Measurements from ENCODE around the gene TRMT11. TPM values are rescaled to one million over a fixed set of nuclear protein-coding genes. Genes with fewer than 3 reads are reported as not detected.
A peak's percentile ranks its signal among the peaks of the same experiment; 100 is the strongest.

The TRMT11 gene
- total and polyA plus RNA-seq, 9 of the 15 experiments (the other 6 are each of a cell fraction or from before 2014, with no cell fraction given), result 38.8 to 88.0 (median 59.8) TPM

DNA sequence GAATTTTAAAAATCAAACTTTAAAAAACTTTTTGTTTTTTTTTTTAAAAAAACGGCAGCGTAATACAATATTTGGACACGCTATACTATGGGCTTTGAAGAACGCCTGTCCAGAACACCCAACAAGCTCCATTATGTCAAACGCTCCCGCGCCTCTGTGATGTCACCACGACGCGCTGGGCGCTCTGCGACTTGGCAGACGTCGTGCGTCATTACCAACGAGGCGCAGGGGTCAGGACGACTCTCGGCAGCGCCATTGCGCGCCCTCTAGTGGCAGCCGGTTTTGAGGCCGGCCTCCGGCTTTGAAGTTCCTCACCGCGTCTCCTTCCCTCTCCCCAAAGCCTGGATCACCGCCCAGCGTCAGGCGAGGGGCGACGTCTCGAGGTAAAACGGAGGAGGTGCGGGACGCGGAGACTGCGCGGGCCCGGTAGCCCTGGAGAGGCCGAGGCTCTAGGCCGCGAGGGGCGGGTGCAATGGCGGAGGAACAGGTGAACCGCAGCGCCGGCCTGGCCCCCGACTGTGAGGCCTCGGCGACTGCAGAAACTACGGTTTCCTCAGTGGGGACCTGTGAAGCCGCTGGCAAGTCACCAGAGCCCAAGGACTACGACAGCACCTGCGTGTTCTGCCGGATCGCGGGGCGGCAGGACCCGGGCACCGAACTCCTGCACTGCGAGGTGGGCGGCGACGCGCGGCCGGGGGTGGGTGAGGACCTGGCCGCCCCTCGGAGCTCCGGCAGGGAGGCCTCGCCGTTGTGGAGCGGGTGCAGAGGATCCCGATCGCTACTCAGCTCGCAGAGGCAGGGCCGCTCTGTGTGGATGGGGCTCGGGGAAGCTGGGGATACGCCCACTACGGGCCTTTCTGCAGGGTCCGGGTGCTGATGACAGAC lies 29.6 kb upstream of the TRMT11 start, which contains the start of gene HINT3 (continued):
- TF ChIP-seq, protein P1, sequence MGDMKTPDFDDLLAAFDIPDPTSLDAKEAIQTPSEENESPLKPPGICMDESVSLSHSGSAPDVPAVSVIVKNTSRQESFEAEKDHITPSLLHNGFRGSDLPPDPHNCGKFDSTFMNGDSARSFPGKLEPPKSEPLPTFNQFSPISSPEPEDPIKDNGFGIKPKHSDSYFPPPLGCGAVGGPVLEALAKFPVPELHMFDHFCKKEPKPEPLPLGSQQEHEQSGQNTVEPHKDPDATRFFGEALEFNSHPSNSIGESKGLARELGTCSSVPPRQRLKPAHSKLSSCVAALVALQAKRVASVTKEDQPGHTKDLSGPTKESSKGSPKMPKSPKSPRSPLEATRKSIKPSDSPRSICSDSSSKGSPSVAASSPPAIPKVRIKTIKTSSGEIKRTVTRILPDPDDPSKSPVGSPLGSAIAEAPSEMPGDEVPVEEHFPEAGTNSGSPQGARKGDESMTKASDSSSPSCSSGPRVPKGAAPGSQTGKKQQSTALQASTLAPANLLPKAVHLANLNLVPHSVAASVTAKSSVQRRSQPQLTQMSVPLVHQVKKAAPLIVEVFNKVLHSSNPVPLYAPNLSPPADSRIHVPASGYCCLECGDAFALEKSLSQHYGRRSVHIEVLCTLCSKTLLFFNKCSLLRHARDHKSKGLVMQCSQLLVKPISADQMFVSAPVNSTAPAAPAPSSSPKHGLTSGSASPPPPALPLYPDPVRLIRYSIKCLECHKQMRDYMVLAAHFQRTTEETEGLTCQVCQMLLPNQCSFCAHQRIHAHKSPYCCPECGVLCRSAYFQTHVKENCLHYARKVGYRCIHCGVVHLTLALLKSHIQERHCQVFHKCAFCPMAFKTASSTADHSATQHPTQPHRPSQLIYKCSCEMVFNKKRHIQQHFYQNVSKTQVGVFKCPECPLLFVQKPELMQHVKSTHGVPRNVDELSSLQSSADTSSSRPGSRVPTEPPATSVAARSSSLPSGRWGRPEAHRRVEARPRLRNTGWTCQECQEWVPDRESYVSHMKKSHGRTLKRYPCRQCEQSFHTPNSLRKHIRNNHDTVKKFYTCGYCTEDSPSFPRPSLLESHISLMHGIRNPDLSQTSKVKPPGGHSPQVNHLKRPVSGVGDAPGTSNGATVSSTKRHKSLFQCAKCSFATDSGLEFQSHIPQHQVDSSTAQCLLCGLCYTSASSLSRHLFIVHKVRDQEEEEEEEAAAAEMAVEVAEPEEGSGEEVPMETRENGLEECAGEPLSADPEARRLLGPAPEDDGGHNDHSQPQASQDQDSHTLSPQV (IDR thresholded peaks at IDR 0.05), result peak; percentile 91
- TF ChIP-seq, protein P2, sequence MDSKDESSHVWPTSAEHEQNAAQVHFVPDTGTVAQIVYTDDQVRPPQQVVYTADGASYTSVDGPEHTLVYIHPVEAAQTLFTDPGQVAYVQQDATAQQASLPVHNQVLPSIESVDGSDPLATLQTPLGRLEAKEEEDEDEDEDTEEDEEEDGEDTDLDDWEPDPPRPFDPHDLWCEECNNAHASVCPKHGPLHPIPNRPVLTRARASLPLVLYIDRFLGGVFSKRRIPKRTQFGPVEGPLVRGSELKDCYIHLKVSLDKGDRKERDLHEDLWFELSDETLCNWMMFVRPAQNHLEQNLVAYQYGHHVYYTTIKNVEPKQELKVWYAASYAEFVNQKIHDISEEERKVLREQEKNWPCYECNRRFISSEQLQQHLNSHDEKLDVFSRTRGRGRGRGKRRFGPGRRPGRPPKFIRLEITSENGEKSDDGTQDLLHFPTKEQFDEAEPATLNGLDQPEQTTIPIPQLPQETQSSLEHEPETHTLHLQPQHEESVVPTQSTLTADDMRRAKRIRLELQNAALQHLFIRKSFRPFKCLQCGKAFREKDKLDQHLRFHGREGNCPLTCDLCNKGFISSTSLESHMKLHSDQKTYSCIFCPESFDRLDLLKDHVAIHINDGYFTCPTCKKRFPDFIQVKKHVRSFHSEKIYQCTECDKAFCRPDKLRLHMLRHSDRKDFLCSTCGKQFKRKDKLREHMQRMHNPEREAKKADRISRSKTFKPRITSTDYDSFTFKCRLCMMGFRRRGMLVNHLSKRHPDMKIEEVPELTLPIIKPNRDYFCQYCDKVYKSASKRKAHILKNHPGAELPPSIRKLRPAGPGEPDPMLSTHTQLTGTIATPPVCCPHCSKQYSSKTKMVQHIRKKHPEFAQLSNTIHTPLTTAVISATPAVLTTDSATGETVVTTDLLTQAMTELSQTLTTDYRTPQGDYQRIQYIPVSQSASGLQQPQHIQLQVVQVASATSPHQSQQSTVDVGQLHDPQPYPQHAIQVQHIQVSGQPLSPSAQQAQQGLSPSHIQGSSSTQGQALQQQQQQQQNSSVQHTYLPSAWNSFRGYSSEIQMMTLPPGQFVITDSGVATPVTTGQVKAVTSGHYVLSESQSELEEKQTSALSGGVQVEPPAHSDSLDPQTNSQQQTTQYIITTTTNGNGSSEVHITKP (IDR thresholded peaks at IDR 0.05; ENCODE audit: partially characterized antibody), result peak; percentile 27
- no peak for TF ChIP-seq HNRNPK (IDR thresholded peaks at IDR 0.05; ENCODE audit: low read depth, low read length, poor library complexity, severe bottlenecking)
- TF ChIP-seq, protein P3, sequence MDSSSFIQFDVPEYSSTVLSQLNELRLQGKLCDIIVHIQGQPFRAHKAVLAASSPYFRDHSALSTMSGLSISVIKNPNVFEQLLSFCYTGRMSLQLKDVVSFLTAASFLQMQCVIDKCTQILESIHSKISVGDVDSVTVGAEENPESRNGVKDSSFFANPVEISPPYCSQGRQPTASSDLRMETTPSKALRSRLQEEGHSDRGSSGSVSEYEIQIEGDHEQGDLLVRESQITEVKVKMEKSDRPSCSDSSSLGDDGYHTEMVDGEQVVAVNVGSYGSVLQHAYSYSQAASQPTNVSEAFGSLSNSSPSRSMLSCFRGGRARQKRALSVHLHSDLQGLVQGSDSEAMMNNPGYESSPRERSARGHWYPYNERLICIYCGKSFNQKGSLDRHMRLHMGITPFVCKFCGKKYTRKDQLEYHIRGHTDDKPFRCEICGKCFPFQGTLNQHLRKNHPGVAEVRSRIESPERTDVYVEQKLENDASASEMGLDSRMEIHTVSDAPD (CRISPR knock-in tag; IDR thresholded peaks at IDR 0.05), result no peak
- TF ChIP-seq, protein P4, sequence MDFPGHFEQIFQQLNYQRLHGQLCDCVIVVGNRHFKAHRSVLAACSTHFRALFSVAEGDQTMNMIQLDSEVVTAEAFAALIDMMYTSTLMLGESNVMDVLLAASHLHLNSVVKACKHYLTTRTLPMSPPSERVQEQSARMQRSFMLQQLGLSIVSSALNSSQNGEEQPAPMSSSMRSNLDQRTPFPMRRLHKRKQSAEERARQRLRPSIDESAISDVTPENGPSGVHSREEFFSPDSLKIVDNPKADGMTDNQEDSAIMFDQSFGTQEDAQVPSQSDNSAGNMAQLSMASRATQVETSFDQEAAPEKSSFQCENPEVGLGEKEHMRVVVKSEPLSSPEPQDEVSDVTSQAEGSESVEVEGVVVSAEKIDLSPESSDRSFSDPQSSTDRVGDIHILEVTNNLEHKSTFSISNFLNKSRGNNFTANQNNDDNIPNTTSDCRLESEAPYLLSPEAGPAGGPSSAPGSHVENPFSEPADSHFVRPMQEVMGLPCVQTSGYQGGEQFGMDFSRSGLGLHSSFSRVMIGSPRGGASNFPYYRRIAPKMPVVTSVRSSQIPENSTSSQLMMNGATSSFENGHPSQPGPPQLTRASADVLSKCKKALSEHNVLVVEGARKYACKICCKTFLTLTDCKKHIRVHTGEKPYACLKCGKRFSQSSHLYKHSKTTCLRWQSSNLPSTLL (IDR thresholded peaks at IDR 0.05), result no peak
- no peak for TF ChIP-seq PURB (CRISPR knock-in tag; IDR thresholded peaks at IDR 0.05; ENCODE audit: low read depth)
- TF ChIP-seq, protein P5, sequence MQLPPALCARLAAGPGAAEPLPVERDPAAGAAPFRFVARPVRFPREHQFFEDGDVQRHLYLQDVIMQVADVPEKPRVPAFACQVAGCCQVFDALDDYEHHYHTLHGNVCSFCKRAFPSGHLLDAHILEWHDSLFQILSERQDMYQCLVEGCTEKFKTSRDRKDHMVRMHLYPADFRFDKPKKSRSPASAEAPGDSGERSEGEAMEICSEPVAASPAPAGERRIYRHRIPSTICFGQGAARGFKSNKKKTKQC (CRISPR knock-in tag; IDR thresholded peaks at IDR 0.05), result peak; percentile 83; the same call in 1 of the 2 replicates
- peak; percentile 82 for TF ChIP-seq L3MBTL2 (IDR thresholded peaks at IDR 0.05)
- no peak; the same call in 1 of the 2 replicates for TF ChIP-seq MXI1 (IDR thresholded peaks at IDR 0.05; ENCODE audit: low read depth, low read length)
- peak; percentile 16; the same call in 1 of the 2 replicates for TF ChIP-seq STAT5A (IDR thresholded peaks at IDR 0.05; ENCODE audit: borderline replicate concordance, low read length)
- peak; percentile 80 for TF ChIP-seq NR2C1 (IDR thresholded peaks at IDR 0.05)
- peak; percentile 79 for TF ChIP-seq NR2C1 (tag; IDR thresholded peaks at IDR 0.05)
- peak; percentile 56 for TF ChIP-seq ELF1 (tag; IDR thresholded peaks at IDR 0.05)
- peak; percentile 87; the same call in 1 of the 2 replicates for TF ChIP-seq CBX1 (IDR thresholded peaks at IDR 0.05; ENCODE audit: low read depth)

Data from K562 (cell line).